HCT116 (cell line): Measurements from ENCODE around the gene TFEB. TPM values are rescaled to one million over a fixed set of nuclear protein-coding genes. Genes with fewer than 3 reads are reported as not detected.

Experiments used
- ATAC-seq: fragments of 200-7000 bp; cut with Tn5 transposase; 2 replicates; pipeline ENCODE4 v1.9.1; 2020; ENCODE audit warnings: mild to moderate bottlenecking, moderate library complexity
- BruUV-seq: library from RNA; stranded (reverse); fragments of 400-500 nt; replicated peaks from 2 replicates; lab custom pipeline; 2021; lab: Mats Ljungman, UMichigan
- CTCF ChIA-PET: fragments of 300-600 bp; sonication (Branson Sonifier 250); formaldehyde crosslinking; loops from one replicate; lab custom pipeline; 2021; ENCODE audit warnings: antibody characterized with exemption; lab: Charles Lee
- POLR2A ChIA-PET: fragments of 300-600, 350-600 bp; sonication (Branson Sonifier 250); formaldehyde crosslinking; loops from one replicate; lab custom pipeline; 2021; ENCODE audit warnings: antibody characterized with exemption; lab: Charles Lee
- RAD21 ChIA-PET, 2 experiments: fragments of 300-600 bp; sonication (Branson Sonifier 250); formaldehyde crosslinking; loops; one replicate each; lab custom pipeline; 2023; ENCODE audit warnings: low total read pairs in 2 of 2; ENCODE audit not compliant: uncharacterized antibody in 2 of 2, unreplicated experiment in 2 of 2, low non-redundant PET in 1 of 2; lab: Charles Lee
- DNase-seq: peaks from one replicate; pipeline ENCODE4 v3.0.0-alpha.2; 2010; ENCODE audit warnings: low read depth, low spot score
- H2AFZ ChIP-seq: fragments of 200-600 bp; shearing (Covaris generic), sonication (generic); 2 replicates; pipeline ENCODE4 v1.6.1; 2017; ENCODE audit warnings: low read depth, mixed run types, mixed read lengths, antibody characterized with exemption, low read length; ENCODE audit not compliant: poor library complexity, severe bottlenecking
- H3K27ac ChIP-seq: 2 replicates; pipeline ENCODE4 v1.5.1; 2012; ENCODE audit warnings: low read depth, low read length
- H3K27me3 ChIP-seq: fragments of 200-600 bp; sonication (generic); 2 replicates; pipeline ENCODE4 v1.6.1; 2016; ENCODE audit warnings: mixed run types, low read length, mixed read lengths; ENCODE audit not compliant: insufficient read depth
- H3K36me3 ChIP-seq, 2 experiments: fragments of 200-500 bp in 1 of 2; fragments of 200-600 bp in 1 of 2; sonication (Bioruptor generic) in 1 of 2; sonication (generic) in 1 of 2; 2 replicates each; pipeline versions ENCODE4 v1.5.1 to v1.6.1; 2014 to 2016; ENCODE audit warnings: low read length in 2 of 2, inconsistent platforms in 1 of 2, mixed read lengths in 1 of 2, mixed run types in 1 of 2; ENCODE audit not compliant: insufficient read depth in 2 of 2, control insufficient read depth in 1 of 2
- H3K4me1 ChIP-seq, 2 experiments: fragments of 200-600 bp in 1 of 2; sonication (generic) in 1 of 2; 2 replicates each; pipeline versions ENCODE4 v1.5.1 to v1.6.1; 2012 to 2017; ENCODE audit warnings: low read length in 2 of 2, inconsistent platforms in 1 of 2, mild to moderate bottlenecking in 1 of 2, mixed read lengths in 1 of 2, mixed run types in 1 of 2, moderate library complexity in 1 of 2; ENCODE audit not compliant: insufficient read depth in 2 of 2, control insufficient read depth in 1 of 2
- H3K4me2 ChIP-seq: fragments of 200-600 bp; sonication (generic); 2 replicates; pipeline ENCODE4 v1.6.1; 2017; ENCODE audit warnings: mixed run types, low read length, mixed read lengths
- H3K4me3 ChIP-seq, 2 experiments: fragments of 200-600 bp in 1 of 2; sonication (generic) in 1 of 2; replicated peaks in 1 of 2; 2 replicates each; pipeline ENCODE4 v1.5.1; 2011 to 2016; ENCODE audit warnings: low read length in 2 of 2, control low read depth in 1 of 2, low read depth in 1 of 2, mild to moderate bottlenecking in 1 of 2, mixed read lengths in 1 of 2, mixed run types in 1 of 2
- H3K79me2 ChIP-seq: fragments of 200-600 bp; sonication (generic); 2 replicates; pipeline ENCODE4 v1.6.1; 2017; ENCODE audit warnings: mild to moderate bottlenecking, mixed run types, low read length, moderate library complexity, mixed read lengths; ENCODE audit not compliant: insufficient read depth
- H3K9ac ChIP-seq: fragments of 200-600 bp; sonication (generic); 2 replicates; pipeline ENCODE4 v1.6.1; 2016; ENCODE audit warnings: low read length, mixed read lengths
- H3K9me2 ChIP-seq: fragments of 200-600 bp; sonication (generic), shearing (Covaris generic); 2 replicates; pipeline ENCODE4 v1.6.1; 2017; ENCODE audit warnings: mixed run types, mild to moderate bottlenecking, moderate library complexity; ENCODE audit not compliant: insufficient read depth
- H3K9me3 ChIP-seq, 2 experiments: fragments of 200-500 bp in 1 of 2; fragments of 200-600 bp in 1 of 2; sonication (Bioruptor generic) in 1 of 2; sonication (generic) in 1 of 2; 2 replicates each; pipeline ENCODE4 v1.6.1; 2014 to 2017; ENCODE audit warnings: low read length in 2 of 2, mixed read lengths in 2 of 2, inconsistent platforms in 1 of 2, low read depth in 1 of 2, mild to moderate bottlenecking in 1 of 2, mixed run types in 1 of 2, moderate library complexity in 1 of 2; ENCODE audit not compliant: control insufficient read depth in 1 of 2, insufficient read depth in 1 of 2
- H4K20me1 ChIP-seq: fragments of 200-600 bp; sonication (generic), shearing (Covaris generic); 2 replicates; pipeline ENCODE4 v1.6.1; 2017; ENCODE audit warnings: mixed run types, mild to moderate bottlenecking, moderate library complexity; ENCODE audit not compliant: insufficient read depth
- ATF3 ChIP-seq: IDR thresholded peaks from 2 replicates; pipeline ENCODE4 v1.6.1; 2012
- SP1 ChIP-seq: IDR thresholded peaks from 2 replicates; pipeline ENCODE4 v1.6.1; 2012; ENCODE audit warnings: low read depth
- SRF ChIP-seq: IDR thresholded peaks from 2 replicates; pipeline ENCODE4 v1.6.1; 2012; ENCODE audit warnings: low read depth
- YY1 ChIP-seq: IDR thresholded peaks from 2 replicates; pipeline ENCODE4 v1.6.1; 2011; ENCODE audit warnings: low read length, low read depth, moderate library complexity, mild to moderate bottlenecking; ENCODE audit not compliant: insufficient replicate concordance; ENCODE audit errors: extremely low read depth
- ZBTB33 ChIP-seq: IDR thresholded peaks from 2 replicates; pipeline ENCODE4 v1.6.1; 2011; ENCODE audit warnings: mild to moderate bottlenecking, low read length, moderate library complexity; ENCODE audit not compliant: insufficient replicate concordance; ENCODE audit errors: extremely low read depth
- intact Hi-C: fragments of 100-400 bp; cut with micrococcal nuclease; formaldehyde crosslinking; loops from 2 replicates; pipeline ENCODE4 v1.10.0; 2022
- total RNA-seq: library from RNA; stranded (reverse); gene quantifications from one replicate; pipeline ENCODE4 v1.2.1, GENCODE V29; 2021; ENCODE audit not compliant: unreplicated experiment

TFEB gene
- total RNA-seq, 1 experiment from 2014 or later = 4.8 TPM

GRCh38 chr6:41747256-41748101 lies 12.1 kb upstream of the TFEB start, which contains the start of gene PGC (continued):
- TF ChIP-seq ZBTB33 (no peak), SRF (no peak)
- TF ChIP-seq, all 23 proteins: peak for 0

GRCh38 chr6:41746107-41746506 lies 10.7 kb upstream of the TFEB start:
- ChIA-PET CTCF (no interaction called here), RAD21 (no interaction called here), POLR2A (no interaction called here)
- no peaks in the 10 kb centered on the region for H3K9me2 ChIP-seq
- H3K4me1 ChIP-seq = peaks cover 6 to 15% of the 10 kb centered on the region in 2 experiments; a peak in 3 of 4 replicates
- H4K20me1 ChIP-seq = no peaks in the 10 kb centered on the region
- H3K4me3 ChIP-seq = no peak overlapping the region
- H3K27ac ChIP-seq = no peak overlapping the region
- DNase-seq (no peak), ATAC-seq (no peak)
- no peaks in the 10 kb centered on the region for H3K9me3 ChIP-seq
- BruUV-seq = no TSS peak
- no peak overlapping the region for H3K9ac ChIP-seq
- no peaks in the 10 kb centered on the region for H3K79me2 ChIP-seq
- no peaks in the 10 kb centered on the region for H3K27me3 ChIP-seq
- no peak for TF ChIP-seq SP1
- no peak for TF ChIP-seq ATF3
- no peak for TF ChIP-seq YY1
- H3K36me3 ChIP-seq = no peaks in the 10 kb centered on the region
- H2AFZ ChIP-seq = no peak overlapping the region
- intact Hi-C loops = no loop called here
- no peak overlapping the region for H3K4me2 ChIP-seq
